Measurements from ENCODE around the gene RALBP1.

DNA sequence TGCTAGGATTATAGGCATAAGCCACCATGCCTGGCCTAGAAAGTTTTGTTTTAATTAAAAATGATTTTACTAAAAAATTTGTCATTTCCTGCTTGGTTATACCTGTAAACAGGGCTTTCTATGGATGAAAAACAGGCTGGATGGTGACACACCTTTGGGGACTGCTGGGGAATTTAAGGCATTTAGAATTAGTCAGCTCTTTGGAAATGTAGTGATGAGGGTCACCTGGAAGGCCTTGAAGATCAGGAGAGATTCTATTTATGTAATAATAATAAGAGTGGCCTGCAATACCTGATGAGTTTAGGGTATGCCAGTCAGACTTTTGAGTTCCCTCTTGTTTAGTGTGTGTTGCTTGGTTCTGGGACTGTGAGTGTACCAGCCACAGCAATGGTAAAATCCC, 51.1 kb downstream of the RALBP1 start:
- TF ChIP-seq, protein P1, sequence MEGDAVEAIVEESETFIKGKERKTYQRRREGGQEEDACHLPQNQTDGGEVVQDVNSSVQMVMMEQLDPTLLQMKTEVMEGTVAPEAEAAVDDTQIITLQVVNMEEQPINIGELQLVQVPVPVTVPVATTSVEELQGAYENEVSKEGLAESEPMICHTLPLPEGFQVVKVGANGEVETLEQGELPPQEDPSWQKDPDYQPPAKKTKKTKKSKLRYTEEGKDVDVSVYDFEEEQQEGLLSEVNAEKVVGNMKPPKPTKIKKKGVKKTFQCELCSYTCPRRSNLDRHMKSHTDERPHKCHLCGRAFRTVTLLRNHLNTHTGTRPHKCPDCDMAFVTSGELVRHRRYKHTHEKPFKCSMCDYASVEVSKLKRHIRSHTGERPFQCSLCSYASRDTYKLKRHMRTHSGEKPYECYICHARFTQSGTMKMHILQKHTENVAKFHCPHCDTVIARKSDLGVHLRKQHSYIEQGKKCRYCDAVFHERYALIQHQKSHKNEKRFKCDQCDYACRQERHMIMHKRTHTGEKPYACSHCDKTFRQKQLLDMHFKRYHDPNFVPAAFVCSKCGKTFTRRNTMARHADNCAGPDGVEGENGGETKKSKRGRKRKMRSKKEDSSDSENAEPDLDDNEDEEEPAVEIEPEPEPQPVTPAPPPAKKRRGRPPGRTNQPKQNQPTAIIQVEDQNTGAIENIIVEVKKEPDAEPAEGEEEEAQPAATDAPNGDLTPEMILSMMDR (IDR thresholded peaks at IDR 0.05), result no peak
- TF ChIP-seq POLR2A (IDR thresholded peaks at IDR 0.05), result no peak

Data from testis (tissue), 2 donors.